ENCODE data around the gene ATP5MK.
A peak's percentile ranks its signal among the peaks of the same experiment; 100 is the strongest.

ATP5MK gene, protein sequence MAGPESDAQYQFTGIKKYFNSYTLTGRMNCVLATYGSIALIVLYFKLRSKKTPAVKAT

DNA sequence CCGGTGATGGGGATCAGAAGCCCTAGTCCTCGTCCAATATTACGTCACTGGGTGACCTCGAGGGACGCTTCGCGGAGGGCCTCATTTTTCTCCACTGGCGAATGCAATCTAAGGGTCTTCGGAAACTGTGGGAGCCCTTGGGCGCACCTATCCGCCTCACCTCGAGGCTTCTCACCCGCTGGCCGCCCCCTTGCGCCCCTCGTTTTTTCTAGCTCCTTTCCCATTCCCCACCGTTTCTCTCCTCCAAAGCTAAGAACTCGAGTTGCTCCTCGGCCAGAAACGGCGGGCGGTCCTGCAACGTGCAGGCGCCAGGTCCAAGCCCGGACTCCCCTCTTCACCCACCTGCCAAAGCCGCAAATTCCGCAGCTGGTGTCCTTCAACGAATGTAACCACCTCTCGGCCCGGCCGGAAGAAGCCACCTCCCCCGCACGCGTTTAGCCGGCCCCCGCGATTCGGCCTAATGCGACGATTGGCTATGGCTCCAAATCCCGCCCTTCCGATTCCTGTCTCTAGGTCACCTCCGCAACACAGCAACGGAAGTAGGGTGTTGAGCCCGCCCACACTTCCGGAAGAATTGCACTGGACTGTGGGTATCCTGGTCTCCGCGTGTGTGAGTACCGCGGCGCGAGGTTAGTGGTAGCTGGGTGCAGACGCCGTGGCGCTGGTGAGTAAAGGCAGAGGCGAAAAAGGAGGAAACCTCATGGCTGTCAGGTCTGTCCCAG lies at the start of gene ATP5MK, which contains the start of gene PDCD11:
ATP5MK (minus strand) TSS at position 409 of the 722 bp plus-strand sequence. CDS start 4,018 bp downstream, outside the sequence.
PDCD11 (plus strand) TSS at position 560 of the 722 bp plus-strand sequence. CDS start 1,801 bp downstream, outside the sequence.
- Histone ChIP-seq H3K4me1 (ENCODE audit: control insufficient read depth, insufficient read depth, low read length) (peaks cover 9% of the 10 kb centered on the region), H3K27ac (ENCODE audit: low read depth, low read length) (peak within 1 kb of the TSS; percentile 53; the same call in 1 of the 2 replicates), H3K27me3 (ENCODE audit: control insufficient read depth, insufficient read depth, low read length) (no peaks in the 10 kb centered on the region), H3K36me3 (ENCODE audit: control insufficient read depth, insufficient read depth, low read length) (peaks cover 67% of the 10 kb centered on the region), H3K9me3 (ENCODE audit: control insufficient read depth, insufficient read depth, low read depth, low read length) (no peaks in the 10 kb centered on the region), H3K4me3 (ENCODE audit: low read depth, low read length) (peak within 1 kb of the TSS; percentile 87), H3K9ac (ENCODE audit: low read length) (peak within 1 kb of the TSS; percentile 93)

DNA sequence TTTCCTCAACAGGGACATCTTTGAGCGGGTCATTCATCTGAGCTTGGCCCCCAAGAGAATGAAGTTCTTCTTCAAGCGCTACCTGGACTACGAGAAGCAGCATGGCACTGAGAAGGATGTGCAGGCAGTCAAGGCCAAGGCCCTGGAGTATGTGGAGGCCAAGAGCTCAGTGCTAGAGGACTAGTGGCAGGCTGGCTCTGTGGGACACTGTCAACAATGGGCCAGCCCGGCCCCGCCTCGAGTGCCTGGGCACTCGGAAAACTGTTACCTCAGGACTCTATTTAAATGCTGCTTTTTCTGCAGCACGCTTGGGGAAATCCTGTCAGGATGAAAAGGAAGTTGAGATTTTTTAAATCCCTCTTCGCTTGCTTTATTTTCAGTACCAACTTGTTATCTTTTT lies 49.1 kb upstream of the ATP5MK start:
- Histone ChIP-seq H3K36me3 (ENCODE audit: control insufficient read depth, insufficient read depth, low read length) (peaks cover 91% of the 10 kb centered on the region), H3K4me3 (ENCODE audit: low read depth, low read length) (no peak overlapping the region), H3K9ac (ENCODE audit: low read length) (no peak overlapping the region), H3K27ac (ENCODE audit: low read depth, low read length) (no peak overlapping the region), H3K27me3 (ENCODE audit: control insufficient read depth, insufficient read depth, low read length) (no peaks in the 10 kb centered on the region), H3K9me3 (ENCODE audit: control insufficient read depth, insufficient read depth, low read depth, low read length) (no peaks in the 10 kb centered on the region), H3K4me1 (ENCODE audit: control insufficient read depth, insufficient read depth, low read length) (peaks cover 2% of the 10 kb centered on the region; the same call in 1 of the 2 replicates)

DNA sequence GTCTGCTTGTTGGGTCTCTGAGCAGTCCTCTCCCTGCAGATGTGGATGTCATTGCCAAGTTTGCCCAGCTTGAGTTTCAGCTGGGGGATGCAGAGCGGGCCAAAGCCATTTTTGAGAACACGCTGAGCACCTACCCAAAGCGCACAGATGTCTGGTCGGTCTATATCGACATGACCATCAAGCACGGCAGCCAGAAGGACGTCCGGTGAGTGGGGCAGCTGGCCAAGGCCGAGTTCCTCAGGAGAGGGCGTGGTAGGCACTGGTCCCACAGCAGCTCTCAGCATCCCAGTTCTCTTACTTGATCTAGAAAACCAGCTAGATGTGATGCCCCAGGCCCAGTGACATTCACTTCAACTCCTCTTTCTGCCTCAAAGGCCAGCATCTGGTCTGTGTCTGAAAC lies 48.2 kb upstream of the ATP5MK start:
- Histone ChIP-seq H3K9me3 (ENCODE audit: control insufficient read depth, insufficient read depth, low read depth, low read length) (no peaks in the 10 kb centered on the region), H3K27ac (ENCODE audit: low read depth, low read length) (no peak overlapping the region), H3K27me3 (ENCODE audit: control insufficient read depth, insufficient read depth, low read length) (no peaks in the 10 kb centered on the region), H3K9ac (ENCODE audit: low read length) (no peak overlapping the region), H3K4me1 (ENCODE audit: control insufficient read depth, insufficient read depth, low read length) (no peaks in the 10 kb centered on the region), H3K36me3 (ENCODE audit: control insufficient read depth, insufficient read depth, low read length) (peaks cover 93% of the 10 kb centered on the region), H3K4me3 (ENCODE audit: low read depth, low read length) (no peak overlapping the region)

DNA sequence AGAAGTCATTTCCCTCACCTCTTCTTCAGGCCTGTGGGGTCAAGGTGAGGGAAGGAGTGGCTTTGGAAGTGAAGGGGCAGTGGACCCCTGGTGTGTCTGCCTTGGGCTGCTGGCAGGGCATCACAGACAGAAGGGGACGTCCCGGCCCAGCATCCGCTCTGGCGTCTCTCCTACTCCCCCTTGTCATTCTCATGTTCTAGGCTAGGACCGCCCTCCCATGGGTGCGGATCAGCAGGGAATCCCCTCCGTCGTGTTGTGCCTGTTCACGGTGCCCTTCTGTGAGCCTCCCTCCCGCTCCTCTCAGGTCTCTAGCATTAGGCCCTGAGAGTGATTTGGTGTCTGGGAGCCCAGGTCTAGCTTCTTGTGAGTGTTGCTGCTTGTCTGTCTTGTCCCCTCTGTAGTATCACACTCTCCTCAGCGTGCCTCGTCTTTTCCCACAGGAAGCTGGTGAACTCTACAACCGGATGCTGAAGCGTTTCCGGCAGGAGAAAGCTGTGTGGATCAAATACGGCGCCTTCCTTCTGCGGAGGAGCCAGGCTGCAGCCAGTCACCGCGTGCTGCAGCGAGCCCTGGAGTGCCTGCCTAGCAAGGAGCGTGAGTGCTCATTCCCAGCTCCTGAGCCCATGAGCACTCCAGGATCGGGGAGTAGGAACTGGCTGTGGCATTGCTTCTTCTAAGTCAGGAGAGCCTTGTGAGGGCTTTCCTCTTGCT lies 47.4 kb upstream of the ATP5MK start:
- Histone ChIP-seq H3K27ac (ENCODE audit: low read depth, low read length) (no peak overlapping the region), H3K9ac (ENCODE audit: low read length) (no peak overlapping the region), H3K27me3 (ENCODE audit: control insufficient read depth, insufficient read depth, low read length) (no peaks in the 10 kb centered on the region), H3K9me3 (ENCODE audit: control insufficient read depth, insufficient read depth, low read depth, low read length) (no peaks in the 10 kb centered on the region), H3K4me3 (ENCODE audit: low read depth, low read length) (no peak overlapping the region), H3K4me1 (ENCODE audit: control insufficient read depth, insufficient read depth, low read length) (no peaks in the 10 kb centered on the region), H3K36me3 (ENCODE audit: control insufficient read depth, insufficient read depth, low read length) (peaks cover 93% of the 10 kb centered on the region)

DNA sequence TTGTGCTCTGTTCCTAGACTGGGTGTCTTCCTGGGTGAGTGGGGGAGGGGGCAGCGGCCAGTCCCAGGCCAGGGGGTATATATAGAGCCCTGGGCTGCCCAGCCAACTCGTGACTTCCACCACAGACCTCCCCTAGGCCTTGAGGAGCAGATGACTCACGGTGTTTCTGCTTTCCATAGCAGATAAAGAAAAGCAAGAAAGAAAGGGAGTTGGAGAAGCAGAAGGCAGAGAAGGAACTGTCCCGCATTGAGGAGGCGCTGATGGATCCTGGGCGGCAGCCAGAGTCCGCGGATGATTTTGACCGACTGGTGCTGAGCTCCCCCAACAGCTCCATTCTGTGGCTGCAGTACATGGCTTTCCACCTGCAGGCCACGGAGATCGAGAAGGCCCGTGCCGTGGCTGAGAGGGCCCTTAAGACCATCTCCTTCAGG lies 45.8 kb upstream of the ATP5MK start:
- Histone ChIP-seq H3K4me1 (ENCODE audit: control insufficient read depth, insufficient read depth, low read length) (no peaks in the 10 kb centered on the region), H3K27me3 (ENCODE audit: control insufficient read depth, insufficient read depth, low read length) (no peaks in the 10 kb centered on the region), H3K9ac (ENCODE audit: low read length) (no peak overlapping the region), H3K4me3 (ENCODE audit: low read depth, low read length) (no peak overlapping the region), H3K27ac (ENCODE audit: low read depth, low read length) (no peak overlapping the region), H3K9me3 (ENCODE audit: control insufficient read depth, insufficient read depth, low read depth, low read length) (no peaks in the 10 kb centered on the region), H3K36me3 (ENCODE audit: control insufficient read depth, insufficient read depth, low read length) (peaks cover 97% of the 10 kb centered on the region)

DNA sequence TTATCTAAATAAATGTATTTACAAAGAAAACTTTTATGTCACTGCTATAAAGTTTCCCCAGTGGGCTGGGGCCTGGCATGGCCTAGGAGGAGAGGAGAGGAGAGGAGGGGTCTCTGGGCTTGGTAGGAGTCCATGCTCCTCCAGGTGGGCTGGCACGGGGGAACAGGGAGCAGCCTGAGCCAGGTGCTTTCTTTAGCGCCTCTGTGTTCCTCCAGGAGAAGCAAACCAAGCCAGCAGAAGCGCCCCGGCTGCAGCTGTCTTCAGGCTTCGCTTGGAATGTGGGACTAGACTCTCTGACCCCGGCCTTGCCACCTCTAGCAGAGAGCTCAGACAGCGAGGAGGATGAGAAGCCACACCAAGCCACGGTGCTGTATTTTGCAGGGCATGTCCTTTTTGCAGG lies 45.3 kb upstream of the ATP5MK start:
- no peak overlapping the region for H3K27ac ChIP-seq (ENCODE audit: low read depth, low read length)
- no peaks in the 10 kb centered on the region for H3K27me3 ChIP-seq (ENCODE audit: control insufficient read depth, insufficient read depth, low read length)
- H3K4me1 ChIP-seq (ENCODE audit: control insufficient read depth, insufficient read depth, low read length): no peaks in the 10 kb centered on the region
- H3K9ac ChIP-seq (ENCODE audit: low read length): no peak overlapping the region
- no peak overlapping the region for H3K4me3 ChIP-seq (ENCODE audit: low read depth, low read length)
- H3K36me3 ChIP-seq (ENCODE audit: control insufficient read depth, insufficient read depth, low read length): peaks cover 97% of the 10 kb centered on the region
- H3K9me3 ChIP-seq (ENCODE audit: control insufficient read depth, insufficient read depth, low read depth, low read length): no peaks in the 10 kb centered on the region

DNA sequence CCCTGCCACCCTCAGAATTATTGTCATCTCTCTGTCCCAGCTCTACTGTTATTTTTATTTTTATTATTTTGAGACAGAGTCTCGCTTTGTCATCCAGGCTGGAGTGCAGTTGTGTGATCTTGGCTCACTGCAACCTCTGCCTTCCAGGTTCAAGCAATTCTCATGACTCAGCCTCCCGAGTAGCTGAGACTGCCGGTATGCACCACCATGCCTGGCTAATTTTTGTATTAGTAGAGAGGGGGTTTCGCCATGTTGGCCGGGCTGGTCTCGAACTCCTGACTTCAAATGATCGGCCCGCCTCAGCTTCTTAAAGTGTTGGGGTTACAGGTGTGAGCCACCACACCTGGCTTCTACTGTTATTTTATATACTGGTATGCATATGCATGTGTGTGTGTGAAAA lies 44.9 kb upstream of the ATP5MK start:
- Histone ChIP-seq H3K27ac (ENCODE audit: low read depth, low read length) (no peak overlapping the region), H3K4me1 (ENCODE audit: control insufficient read depth, insufficient read depth, low read length) (no peaks in the 10 kb centered on the region), H3K4me3 (ENCODE audit: low read depth, low read length) (no peak overlapping the region), H3K9ac (ENCODE audit: low read length) (no peak overlapping the region), H3K9me3 (ENCODE audit: control insufficient read depth, insufficient read depth, low read depth, low read length) (no peaks in the 10 kb centered on the region), H3K27me3 (ENCODE audit: control insufficient read depth, insufficient read depth, low read length) (no peaks in the 10 kb centered on the region), H3K36me3 (ENCODE audit: control insufficient read depth, insufficient read depth, low read length) (peaks cover 97% of the 10 kb centered on the region)

DNA sequence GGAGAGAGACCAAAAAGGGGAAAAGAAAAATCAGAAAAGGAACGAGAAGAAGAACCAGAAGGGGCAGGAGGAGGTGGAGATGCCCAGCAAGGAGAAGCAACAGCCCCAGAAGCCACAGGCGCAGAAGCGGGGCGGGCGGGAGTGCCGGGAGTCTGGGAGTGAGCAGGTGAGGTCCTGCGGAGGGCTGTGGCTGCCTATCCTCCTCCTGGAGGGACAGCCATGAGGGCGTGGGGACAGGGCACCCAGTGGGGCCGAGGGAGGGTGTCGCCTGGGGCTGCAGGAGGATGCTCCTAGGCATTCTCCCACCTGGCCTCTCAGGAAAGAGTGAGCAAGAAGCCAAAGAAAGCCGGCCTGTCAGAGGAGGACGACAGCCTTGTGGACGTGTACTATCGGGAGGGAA lies 44.1 kb upstream of the ATP5MK start:
- Histone ChIP-seq H3K27ac (ENCODE audit: low read depth, low read length) (no peak overlapping the region), H3K36me3 (ENCODE audit: control insufficient read depth, insufficient read depth, low read length) (peaks cover 96% of the 10 kb centered on the region), H3K27me3 (ENCODE audit: control insufficient read depth, insufficient read depth, low read length) (no peaks in the 10 kb centered on the region), H3K9me3 (ENCODE audit: control insufficient read depth, insufficient read depth, low read depth, low read length) (no peaks in the 10 kb centered on the region), H3K4me3 (ENCODE audit: low read depth, low read length) (no peak overlapping the region), H3K9ac (ENCODE audit: low read length) (no peak overlapping the region), H3K4me1 (ENCODE audit: control insufficient read depth, insufficient read depth, low read length) (no peaks in the 10 kb centered on the region)

DNA sequence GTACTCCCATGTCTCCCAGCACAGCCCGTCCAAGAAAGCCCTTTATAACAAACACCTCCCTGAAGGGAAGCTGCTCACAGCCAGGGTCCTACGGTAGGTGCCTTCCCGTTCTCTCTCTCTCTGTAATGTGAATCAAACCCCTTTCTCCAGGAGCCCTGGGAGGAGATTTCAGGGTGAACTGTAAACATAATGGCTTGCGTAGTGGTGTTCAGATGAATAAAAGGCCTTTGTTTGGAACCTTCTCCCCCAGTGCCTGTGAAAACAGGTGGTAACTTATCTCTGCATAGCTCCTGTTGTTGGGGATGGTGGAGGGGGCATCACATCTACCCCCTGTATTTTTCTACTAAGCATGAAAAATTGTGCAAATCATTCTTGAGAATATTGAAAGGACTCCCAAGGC lies 43.5 kb upstream of the ATP5MK start:
- Histone ChIP-seq H3K4me3 (ENCODE audit: low read depth, low read length) (no peak overlapping the region), H3K9ac (ENCODE audit: low read length) (no peak overlapping the region), H3K27me3 (ENCODE audit: control insufficient read depth, insufficient read depth, low read length) (no peaks in the 10 kb centered on the region), H3K27ac (ENCODE audit: low read depth, low read length) (no peak overlapping the region), H3K36me3 (ENCODE audit: control insufficient read depth, insufficient read depth, low read length) (peaks cover 94% of the 10 kb centered on the region), H3K9me3 (ENCODE audit: control insufficient read depth, insufficient read depth, low read depth, low read length) (no peaks in the 10 kb centered on the region), H3K4me1 (ENCODE audit: control insufficient read depth, insufficient read depth, low read length) (no peaks in the 10 kb centered on the region)

DNA sequence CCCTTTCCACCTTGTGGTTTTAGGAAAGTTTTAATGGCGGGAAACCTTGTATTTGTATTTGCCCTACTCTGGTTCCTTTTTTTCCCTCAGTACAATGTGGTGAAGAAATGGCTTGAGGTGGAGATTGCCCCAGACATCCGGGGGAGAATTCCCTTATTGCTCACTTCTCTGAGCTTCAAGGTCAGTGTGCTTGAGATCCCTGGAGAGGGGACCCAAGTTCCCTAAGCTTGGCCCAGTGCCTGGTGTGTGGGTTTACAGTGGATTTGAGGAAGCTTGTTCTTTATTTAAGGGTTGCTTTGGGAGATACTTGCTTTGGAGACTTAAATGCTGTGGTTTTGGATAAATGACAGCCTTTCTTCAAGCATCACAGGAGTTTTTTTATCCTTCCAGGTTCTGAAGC lies 37.6 kb upstream of the ATP5MK start:
- Histone ChIP-seq H3K9ac (ENCODE audit: low read length) (no peak overlapping the region), H3K4me1 (ENCODE audit: control insufficient read depth, insufficient read depth, low read length) (no peaks in the 10 kb centered on the region), H3K9me3 (ENCODE audit: control insufficient read depth, insufficient read depth, low read depth, low read length) (no peaks in the 10 kb centered on the region), H3K27ac (ENCODE audit: low read depth, low read length) (no peak overlapping the region), H3K36me3 (ENCODE audit: control insufficient read depth, insufficient read depth, low read length) (peaks cover 90% of the 10 kb centered on the region), H3K4me3 (ENCODE audit: low read depth, low read length) (no peak overlapping the region), H3K27me3 (ENCODE audit: control insufficient read depth, insufficient read depth, low read length) (no peaks in the 10 kb centered on the region)

DNA sequence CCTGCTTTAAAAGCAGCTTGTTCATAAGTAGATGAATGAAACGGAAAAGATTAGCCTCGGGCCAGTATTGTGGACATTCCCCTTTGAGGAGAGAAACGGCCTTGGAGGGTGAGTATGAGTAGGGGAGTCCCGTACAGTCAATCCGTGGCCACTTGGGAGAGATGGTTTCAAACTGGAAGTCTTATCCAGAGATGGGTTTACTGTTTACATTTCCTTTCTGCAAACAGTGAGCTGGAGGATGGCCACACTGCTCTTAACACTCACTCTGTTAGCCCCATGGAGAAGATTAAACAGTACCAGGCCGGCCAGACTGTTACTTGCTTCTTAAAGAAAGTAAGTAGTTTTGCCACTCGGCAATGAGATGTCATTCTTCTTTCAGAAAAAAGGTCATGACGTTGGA lies 35.6 kb upstream of the ATP5MK start:
- Histone ChIP-seq H3K4me1 (ENCODE audit: control insufficient read depth, insufficient read depth, low read length) (no peaks in the 10 kb centered on the region), H3K27ac (ENCODE audit: low read depth, low read length) (no peak overlapping the region), H3K9me3 (ENCODE audit: control insufficient read depth, insufficient read depth, low read depth, low read length) (no peaks in the 10 kb centered on the region), H3K9ac (ENCODE audit: low read length) (no peak overlapping the region), H3K27me3 (ENCODE audit: control insufficient read depth, insufficient read depth, low read length) (no peaks in the 10 kb centered on the region), H3K4me3 (ENCODE audit: low read depth, low read length) (no peak overlapping the region), H3K36me3 (ENCODE audit: control insufficient read depth, insufficient read depth, low read length) (peaks cover 92% of the 10 kb centered on the region)
